HEK293 (cell line): ENCODE results near the gene C1orf141.

Experiments used
- CTCF ChIP-seq: fragments of 450-650 bp; formaldehyde crosslinking; IDR thresholded peaks from 2 replicates; pipeline ENCODE4 v1.5.1; 2016; ENCODE audit warnings: missing biosample characterization, missing genetic modification characterization
- GLIS2 ChIP-seq: fragments of 450-650 bp; formaldehyde crosslinking; IDR thresholded peaks from 2 replicates; pipeline ENCODE4 v1.5.1; 2016; ENCODE audit warnings: missing biosample characterization, missing genetic modification characterization
- YY2 ChIP-seq: fragments of 450-650 bp; formaldehyde crosslinking; IDR thresholded peaks from 2 replicates; pipeline ENCODE4 v1.5.1; 2016; ENCODE audit warnings: missing biosample characterization, missing genetic modification characterization
- ZBTB11 ChIP-seq: fragments of 450-650 bp; formaldehyde crosslinking; conservative IDR thresholded peaks from 2 replicates; pipeline ENCODE4 v1.5.1; 2016; ENCODE audit warnings: low read depth, missing biosample characterization, missing genetic modification characterization
- ZBTB49 ChIP-seq: fragments of 450-650 bp; formaldehyde crosslinking; IDR thresholded peaks from 2 replicates; pipeline ENCODE4 v1.5.1; 2016; ENCODE audit warnings: missing biosample characterization, missing genetic modification characterization, low read depth
- ZEB2 ChIP-seq: fragments of 450-650 bp; formaldehyde crosslinking; IDR thresholded peaks from 2 replicates; pipeline ENCODE4 v1.5.1; 2016; ENCODE audit warnings: missing biosample characterization, missing genetic modification characterization
- ZNF140 ChIP-seq: fragments of 450-650 bp; formaldehyde crosslinking; IDR thresholded peaks from 2 replicates; pipeline ENCODE4 v1.5.1; 2016; ENCODE audit warnings: missing biosample characterization, missing genetic modification characterization
- ZNF239 ChIP-seq: fragments of 450-650 bp; formaldehyde crosslinking; IDR thresholded peaks from 2 replicates; pipeline ENCODE4 v1.5.1; 2016; ENCODE audit warnings: missing biosample characterization, missing genetic modification characterization
- ZNF341 ChIP-seq: fragments of 450-650 bp; formaldehyde crosslinking; IDR thresholded peaks from 2 replicates; pipeline ENCODE4; 2016; ENCODE audit warnings: low read depth, missing biosample characterization, missing genetic modification characterization
- ZNF449 ChIP-seq: fragments of 450-650 bp; formaldehyde crosslinking; IDR thresholded peaks from 2 replicates; pipeline ENCODE4 v1.5.1; 2017; ENCODE audit warnings: missing biosample characterization, mild to moderate bottlenecking, missing genetic modification characterization, moderate library complexity
- ZNF639 ChIP-seq: fragments of 450-650 bp; formaldehyde crosslinking; IDR thresholded peaks from 2 replicates; pipeline ENCODE4 v1.5.1; 2016; ENCODE audit warnings: missing biosample characterization, missing genetic modification characterization
- ZNF776 ChIP-seq: fragments of 450-650 bp; formaldehyde crosslinking; IDR thresholded peaks from 2 replicates; pipeline ENCODE4 v1.5.0; 2017; ENCODE audit warnings: missing biosample characterization, missing genetic modification characterization, borderline replicate concordance

GRCh38 chr1:67149179-67149770, 14.5 kb upstream of the C1orf141 start:
- no peak for TF ChIP-seq ZEB2 (tag by site-specific recombination)
- no peak for TF ChIP-seq ZNF776 (tag by site-specific recombination)
- no peak for TF ChIP-seq ZNF239 (tag by site-specific recombination)
- TF ChIP-seq ZBTB11 (tag by site-specific recombination): no peak
- TF ChIP-seq ZNF639 (tag by site-specific recombination): no peak
- TF ChIP-seq GLIS2 (tag by site-specific recombination): no peak
- TF ChIP-seq ZBTB49: no peak
- peak; percentile 90 for TF ChIP-seq CTCF (tag by site-specific recombination)
- no peak for TF ChIP-seq ZNF341 (tag by site-specific recombination)
- no peak for TF ChIP-seq ZNF449 (tag by site-specific recombination)
- no peak for TF ChIP-seq ZNF140 (tag by site-specific recombination)
- TF ChIP-seq YY2: no peak
